ENCODE results near the gene TFCP2L1.

TFCP2L1 gene

GRCh38 chr2:121266543-121267106 lies 18.4 kb downstream of the TFCP2L1 start:
- no peak for DNase-seq (ENCODE audit: low spot score)

- DNase-seq (ENCODE audit: low spot score), result no peak
Observed at GRCh38 chr2:121263996-121264715, 20.8 kb downstream of the TFCP2L1 start.

- no peak for DNase-seq (ENCODE audit: low spot score)
Observed at GRCh38 chr2:121260370-121261154, 24.4 kb downstream of the TFCP2L1 start.

- no peak for DNase-seq (ENCODE audit: low spot score)
Observed at GRCh38 chr2:121258051-121258450, 27.0 kb downstream of the TFCP2L1 start.

- DNase-seq (ENCODE audit: low spot score), result no peak
Observed at GRCh38 chr2:121257480-121257840, 27.5 kb downstream of the TFCP2L1 start.

GRCh38 chr2:121256720-121257479 lies 28.1 kb downstream of the TFCP2L1 start:
- no peak for DNase-seq (ENCODE audit: low spot score)

GRCh38 chr2:121255358-121255757 lies 29.6 kb downstream of the TFCP2L1 start:
- DNase-seq (ENCODE audit: low spot score), result no peak

- DNase-seq (ENCODE audit: low spot score), result no peak
Observed at GRCh38 chr2:121254748-121255147, 30.3 kb downstream of the TFCP2L1 start.

- no peak for DNase-seq (ENCODE audit: low spot score)
Observed at GRCh38 chr2:121253674-121254240, 31.2 kb downstream of the TFCP2L1 start.

GRCh38 chr2:121253021-121253673 lies 31.9 kb downstream of the TFCP2L1 start:
- DNase-seq (ENCODE audit: low spot score), result no peak

GRCh38 chr2:121251497-121251896 lies 33.5 kb downstream of the TFCP2L1 start:
- no peak for DNase-seq (ENCODE audit: low spot score)

GRCh38 chr2:121248766-121249343 lies 36.1 kb downstream of the TFCP2L1 start:
- DNase-seq (ENCODE audit: low spot score), result no peak

GRCh38 chr2:121247971-121248370 lies 37.0 kb downstream of the TFCP2L1 start:
- DNase-seq (ENCODE audit: low spot score), result no peak

GRCh38 chr2:121247534-121247933 lies 37.5 kb downstream of the TFCP2L1 start:
- no peak for DNase-seq (ENCODE audit: low spot score)

GRCh38 chr2:121246704-121247255 lies 38.2 kb downstream of the TFCP2L1 start:
- DNase-seq (ENCODE audit: low spot score), result no peak

GRCh38 chr2:121245913-121246312 lies 39.1 kb downstream of the TFCP2L1 start:
- DNase-seq (ENCODE audit: low spot score), result no peak

GRCh38 chr2:121245120-121245820 lies 39.7 kb downstream of the TFCP2L1 start:
- no peak for DNase-seq (ENCODE audit: low spot score)

GRCh38 chr2:121244616-121245015 lies 40.4 kb downstream of the TFCP2L1 start:
- no peak for DNase-seq (ENCODE audit: low spot score)

- DNase-seq (ENCODE audit: low spot score), result no peak
Observed at GRCh38 chr2:121243821-121244460, 41.1 kb downstream of the TFCP2L1 start.

- no peak for DNase-seq (ENCODE audit: low spot score)
Observed at GRCh38 chr2:121242976-121243375, 42.0 kb downstream of the TFCP2L1 start.

Data from activated CD4-positive, alpha-beta T cell treated with anti-CD3 and anti-CD28 coated beads, Interleukin-2, Interleukin-4, amounts not matched to agents 100 ng/mL and 50 ng/mL, durations not matched to agents 16 hours and 8 hours (primary cell).